A673 (cell line): ENCODE data around the gene HRNR.
"Not testable (repeated sequence)": the region's sequence is repeated elsewhere in the genome, so short reads cannot be mapped to it uniquely, and the experiment has no call there.

ENCODE experiments used
- EZH2 ChIP-seq: fragments of 200-600 bp; sonication (generic); IDR thresholded peaks from 2 replicates; pipeline ENCODE4 v1.6.1; 2017; ENCODE audit warnings: borderline replicate concordance, low read depth, mild to moderate bottlenecking, mixed read lengths, antibody characterized with exemption, low read length; ENCODE audit not compliant: poor library complexity, severe bottlenecking
- TF ChIP-seq, protein P1 (sequence below): fragments of 300-800, 200-600 bp; sonication (generic); conservative IDR thresholded peaks from 2 replicates; pipeline ENCODE4 v1.5.1; 2017; ENCODE audit warnings: low read depth, mild to moderate bottlenecking, antibody characterized with exemption, low read length, moderate library complexity, mixed read lengths

DNA sequence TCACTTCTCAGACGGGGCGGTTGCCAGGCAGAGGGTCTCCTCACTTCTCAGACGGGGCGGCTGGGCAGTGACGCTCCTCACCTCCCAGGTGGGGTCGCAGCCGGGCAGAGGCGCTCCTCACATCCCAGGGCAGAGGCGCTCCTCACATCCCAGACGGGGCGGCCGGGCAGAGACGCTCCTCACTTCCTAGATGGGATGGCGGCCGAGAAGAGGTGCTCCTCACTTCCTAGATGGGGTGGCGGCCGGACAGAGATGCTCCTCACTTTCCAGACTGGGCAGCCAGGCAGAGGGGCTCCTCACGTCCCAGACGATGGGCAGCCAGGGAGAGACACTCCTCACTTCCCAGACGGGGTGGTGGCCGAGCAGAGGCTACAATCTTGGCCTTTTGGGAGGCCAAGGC lies 32.4 kb upstream of the HRNR start:
- not testable (repeated sequence) for TF ChIP-seq EZH2
- TF ChIP-seq, protein P1, sequence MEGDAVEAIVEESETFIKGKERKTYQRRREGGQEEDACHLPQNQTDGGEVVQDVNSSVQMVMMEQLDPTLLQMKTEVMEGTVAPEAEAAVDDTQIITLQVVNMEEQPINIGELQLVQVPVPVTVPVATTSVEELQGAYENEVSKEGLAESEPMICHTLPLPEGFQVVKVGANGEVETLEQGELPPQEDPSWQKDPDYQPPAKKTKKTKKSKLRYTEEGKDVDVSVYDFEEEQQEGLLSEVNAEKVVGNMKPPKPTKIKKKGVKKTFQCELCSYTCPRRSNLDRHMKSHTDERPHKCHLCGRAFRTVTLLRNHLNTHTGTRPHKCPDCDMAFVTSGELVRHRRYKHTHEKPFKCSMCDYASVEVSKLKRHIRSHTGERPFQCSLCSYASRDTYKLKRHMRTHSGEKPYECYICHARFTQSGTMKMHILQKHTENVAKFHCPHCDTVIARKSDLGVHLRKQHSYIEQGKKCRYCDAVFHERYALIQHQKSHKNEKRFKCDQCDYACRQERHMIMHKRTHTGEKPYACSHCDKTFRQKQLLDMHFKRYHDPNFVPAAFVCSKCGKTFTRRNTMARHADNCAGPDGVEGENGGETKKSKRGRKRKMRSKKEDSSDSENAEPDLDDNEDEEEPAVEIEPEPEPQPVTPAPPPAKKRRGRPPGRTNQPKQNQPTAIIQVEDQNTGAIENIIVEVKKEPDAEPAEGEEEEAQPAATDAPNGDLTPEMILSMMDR, result not testable (repeated sequence)
